Measurements from ENCODE around the gene GSTM3.
"Not testable (repeated sequence)": the region's sequence is repeated elsewhere in the genome, so short reads cannot be mapped to it uniquely, and the experiment has no call there.

The GSTM3 gene

GRCh38 chr1:109766991-109767636 is 26.3 kb upstream of the GSTM3 start:
- not testable (repeated sequence) for H3K36me3 ChIP-seq (ENCODE audit: insufficient read depth, low read length); H3K4me3 ChIP-seq (ENCODE audit: low read length); H3K27me3 ChIP-seq (ENCODE audit: insufficient read depth, low read length); H3K9me3 ChIP-seq (ENCODE audit: insufficient read depth, low read depth, low read length); H3K4me1 ChIP-seq (ENCODE audit: insufficient read depth, low read length); H3K27ac ChIP-seq (ENCODE audit: low read depth, low read length); H3K9ac ChIP-seq (ENCODE audit: low read depth, low read length)
- WGBS, result 92% methylated on average over 17 of the region's 17 CpGs

GRCh38 chr1:109765896-109766615 is 25.2 kb upstream of the GSTM3 start:
- Histone ChIP-seq H3K4me3 (ENCODE audit: low read length) (no peak overlapping the region), H3K36me3 (ENCODE audit: insufficient read depth, low read length) (no peaks in the 10 kb centered on the region), H3K4me1 (ENCODE audit: insufficient read depth, low read length) (no peaks in the 10 kb centered on the region), H3K9me3 (ENCODE audit: insufficient read depth, low read depth, low read length) (no peaks in the 10 kb centered on the region), H3K9ac (ENCODE audit: low read depth, low read length) (no peak overlapping the region), H3K27ac (ENCODE audit: low read depth, low read length) (no peak overlapping the region), H3K27me3 (ENCODE audit: insufficient read depth, low read length) (no peaks in the 10 kb centered on the region)
- WGBS, result 86% methylated on average over 13 of the region's 13 CpGs

- 89% methylated on average over 4 of the region's 4 CpGs for WGBS
- H3K27me3 ChIP-seq (ENCODE audit: insufficient read depth, low read length), result no peaks in the 10 kb centered on the region
Measured at GRCh38 chr1:109765483-109765815, 24.6 kb upstream of the GSTM3 start.

GRCh38 chr1:109764561-109765482 is 24.0 kb upstream of the GSTM3 start:
- no peaks in the 10 kb centered on the region for H3K36me3 ChIP-seq (ENCODE audit: insufficient read depth, low read length)
- H3K27me3 ChIP-seq (ENCODE audit: insufficient read depth, low read length), result no peaks in the 10 kb centered on the region
- no peaks in the 10 kb centered on the region for H3K9me3 ChIP-seq (ENCODE audit: insufficient read depth, low read depth, low read length)
- no peak overlapping the region for H3K9ac ChIP-seq (ENCODE audit: low read depth, low read length)
- WGBS, result 92% methylated on average over 13 of the region's 13 CpGs
- H3K4me3 ChIP-seq (ENCODE audit: low read length), result no peak overlapping the region
- no peak overlapping the region for H3K27ac ChIP-seq (ENCODE audit: low read depth, low read length)
- no peaks in the 10 kb centered on the region for H3K4me1 ChIP-seq (ENCODE audit: insufficient read depth, low read length)

More at GRCh38 chr1:109765483-109765815, 24.6 kb upstream of the GSTM3 start:
- H3K4me1 ChIP-seq (ENCODE audit: insufficient read depth, low read length), result no peaks in the 10 kb centered on the region
- H3K4me3 ChIP-seq (ENCODE audit: low read length), result no peak overlapping the region
- H3K27ac ChIP-seq (ENCODE audit: low read depth, low read length), result no peak overlapping the region
- H3K9ac ChIP-seq (ENCODE audit: low read depth, low read length), result no peak overlapping the region
- H3K9me3 ChIP-seq (ENCODE audit: insufficient read depth, low read depth, low read length), result no peaks in the 10 kb centered on the region
- no peaks in the 10 kb centered on the region for H3K36me3 ChIP-seq (ENCODE audit: insufficient read depth, low read length)

- 92% methylated on average over 11 of the region's 11 CpGs for WGBS
- Histone ChIP-seq H3K27ac (ENCODE audit: low read depth, low read length) (no peak within 1 kb of the TSS), H3K9ac (ENCODE audit: low read depth, low read length) (no peak within 1 kb of the TSS), H3K27me3 (ENCODE audit: insufficient read depth, low read length) (no peaks in the 10 kb centered on the region), H3K4me1 (ENCODE audit: insufficient read depth, low read length) (no peaks in the 10 kb centered on the region), H3K4me3 (ENCODE audit: low read length) (no peak within 1 kb of the TSS), H3K9me3 (ENCODE audit: insufficient read depth, low read depth, low read length) (no peaks in the 10 kb centered on the region), H3K36me3 (ENCODE audit: insufficient read depth, low read length) (no peaks in the 10 kb centered on the region)
Measured at GRCh38 chr1:109763646-109764415, 23.0 kb upstream of the GSTM3 start, which contains the start of gene EPS8L3. Gene EPS8L3 (minus strand): TSS chr1:109763923. CDS start chr1:109761749, 2,174 bp downstream.

GRCh38 chr1:109762821-109763645 is 22.2 kb upstream of the GSTM3 start:
- Histone ChIP-seq H3K4me3 (ENCODE audit: low read length) (no peak overlapping the region), H3K27ac (ENCODE audit: low read depth, low read length) (no peak overlapping the region), H3K9me3 (ENCODE audit: insufficient read depth, low read depth, low read length) (no peaks in the 10 kb centered on the region), H3K27me3 (ENCODE audit: insufficient read depth, low read length) (no peaks in the 10 kb centered on the region), H3K9ac (ENCODE audit: low read depth, low read length) (no peak overlapping the region), H3K36me3 (ENCODE audit: insufficient read depth, low read length) (no peaks in the 10 kb centered on the region), H3K4me1 (ENCODE audit: insufficient read depth, low read length) (no peaks in the 10 kb centered on the region)
- 87% methylated on average over 11 of the region's 11 CpGs for WGBS

- WGBS, result 92% methylated on average over 7 of the region's 7 CpGs
- H3K9me3 ChIP-seq (ENCODE audit: insufficient read depth, low read depth, low read length), result no peaks in the 10 kb centered on the region
- H3K27me3 ChIP-seq (ENCODE audit: insufficient read depth, low read length), result no peaks in the 10 kb centered on the region
- H3K36me3 ChIP-seq (ENCODE audit: insufficient read depth, low read length), result no peaks in the 10 kb centered on the region
- H3K27ac ChIP-seq (ENCODE audit: low read depth, low read length), result no peak overlapping the region
- H3K4me1 ChIP-seq (ENCODE audit: insufficient read depth, low read length), result no peaks in the 10 kb centered on the region
- H3K9ac ChIP-seq (ENCODE audit: low read depth, low read length), result no peak overlapping the region
- H3K4me3 ChIP-seq (ENCODE audit: low read length), result no peak overlapping the region
Measured at GRCh38 chr1:109762039-109762585, 21.3 kb upstream of the GSTM3 start.

GRCh38 chr1:109761227-109762038 is 20.6 kb upstream of the GSTM3 start:
- no peak overlapping the region for H3K4me3 ChIP-seq (ENCODE audit: low read length)
- WGBS, result 89% methylated on average over 14 of the region's 14 CpGs
- H3K9me3 ChIP-seq (ENCODE audit: insufficient read depth, low read depth, low read length), result no peaks in the 10 kb centered on the region
- H3K4me1 ChIP-seq (ENCODE audit: insufficient read depth, low read length), result no peaks in the 10 kb centered on the region
- H3K27ac ChIP-seq (ENCODE audit: low read depth, low read length), result no peak overlapping the region
- H3K36me3 ChIP-seq (ENCODE audit: insufficient read depth, low read length), result no peaks in the 10 kb centered on the region
- H3K27me3 ChIP-seq (ENCODE audit: insufficient read depth, low read length), result no peaks in the 10 kb centered on the region
- no peak overlapping the region for H3K9ac ChIP-seq (ENCODE audit: low read depth, low read length)

- WGBS, result 94% methylated on average over 7 of the region's 7 CpGs
- Histone ChIP-seq H3K36me3 (ENCODE audit: insufficient read depth, low read length) (no peaks in the 10 kb centered on the region), H3K4me1 (ENCODE audit: insufficient read depth, low read length) (no peaks in the 10 kb centered on the region), H3K9me3 (ENCODE audit: insufficient read depth, low read depth, low read length) (no peaks in the 10 kb centered on the region), H3K9ac (ENCODE audit: low read depth, low read length) (no peak overlapping the region), H3K4me3 (ENCODE audit: low read length) (no peak overlapping the region), H3K27ac (ENCODE audit: low read depth, low read length) (no peak overlapping the region), H3K27me3 (ENCODE audit: insufficient read depth, low read length) (no peaks in the 10 kb centered on the region)
Measured at GRCh38 chr1:109760581-109761226, 19.9 kb upstream of the GSTM3 start.

All from HUES64 (cell line).